ENCODE measurements around the gene TENM4.

- TF ChIP-seq POLR2A (IDR thresholded peaks at IDR 0.05), result no peak
- no peak for TF ChIP-seq CTCF (IDR thresholded peaks at IDR 0.05)
Observed at GRCh38 chr11:79415912-79416311, 24.9 kb downstream of the TENM4 start.
